Fibroblast of peridontal ligament (primary cell): ENCODE results near the gene TCF12.

ENCODE experiments used
- DNase-seq: peaks from one replicate; pipeline ENCODE4 v3.0.0-alpha.2; 2010; ENCODE audit errors: extremely low read depth

TCF12 gene

DNA sequence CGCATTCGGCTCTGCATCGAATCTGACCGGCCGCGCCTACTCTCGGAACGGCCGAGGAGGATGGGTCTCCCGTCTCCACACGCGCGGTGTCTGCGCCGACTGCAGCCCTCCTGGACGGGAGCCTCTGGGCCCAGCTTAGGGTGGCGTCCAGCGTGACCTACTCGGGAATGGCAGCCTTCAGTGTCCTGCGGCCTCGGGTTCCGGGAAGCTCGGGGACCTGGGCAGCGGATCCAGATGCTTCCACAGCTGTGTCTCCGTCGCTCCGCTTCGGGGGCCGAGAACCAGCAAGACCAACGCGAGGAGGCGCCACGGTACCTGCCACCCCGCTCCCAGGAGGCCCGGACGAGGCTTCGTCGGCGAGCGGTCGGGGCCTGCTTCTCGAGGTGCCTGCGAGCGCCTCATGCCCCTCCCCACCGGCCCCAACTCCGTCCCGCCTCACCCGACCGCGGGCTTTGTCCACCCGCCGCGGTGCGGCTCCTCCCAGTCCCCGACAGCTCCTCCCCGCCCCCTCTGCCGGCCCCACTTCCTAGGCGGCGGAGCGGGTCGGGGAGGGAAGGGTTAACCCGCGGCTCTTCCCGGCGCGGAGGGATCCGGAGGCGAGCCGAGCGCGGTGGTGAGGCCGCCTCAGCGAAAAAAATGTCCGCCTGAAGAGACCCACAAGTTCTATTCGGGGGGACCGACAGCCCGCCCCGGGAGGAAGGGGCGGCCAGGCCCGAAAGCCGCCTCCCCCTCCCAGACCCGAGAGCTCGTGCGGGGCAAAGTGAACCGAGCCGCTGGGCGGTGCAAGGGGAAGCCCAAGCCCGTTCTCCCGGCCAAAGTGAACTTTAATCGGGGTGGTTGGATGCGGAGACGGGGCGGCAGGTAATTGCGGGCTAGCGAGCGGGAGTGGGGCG is at the start of gene TCF12:
Gene TCF12 (plus strand): TSS at position 599 of the 893 bp plus-strand sequence. CDS start 1,270 bp downstream, outside the sequence.
- DNase-seq: peak; percentile 93

DNA sequence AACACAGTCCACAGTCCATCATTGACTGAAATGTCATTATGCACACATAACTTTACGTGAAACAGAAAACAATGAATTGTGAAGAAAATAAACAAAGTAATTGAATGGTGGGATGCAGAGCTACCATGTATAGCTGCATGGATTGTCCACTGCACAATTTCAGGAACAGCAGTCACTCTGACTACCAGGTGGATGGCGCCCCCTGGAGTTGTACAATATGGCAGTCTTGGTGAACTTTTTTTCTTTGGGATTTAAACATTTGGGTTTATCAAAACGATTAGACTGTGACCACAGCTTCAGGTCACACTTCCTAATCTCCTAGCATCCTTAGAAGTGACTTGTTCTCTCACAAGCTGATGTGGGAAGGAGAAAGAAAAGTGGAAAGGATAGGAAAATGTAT is 48.9 kb upstream of the TCF12 start:
- peak; percentile 27 for DNase-seq

DNA sequence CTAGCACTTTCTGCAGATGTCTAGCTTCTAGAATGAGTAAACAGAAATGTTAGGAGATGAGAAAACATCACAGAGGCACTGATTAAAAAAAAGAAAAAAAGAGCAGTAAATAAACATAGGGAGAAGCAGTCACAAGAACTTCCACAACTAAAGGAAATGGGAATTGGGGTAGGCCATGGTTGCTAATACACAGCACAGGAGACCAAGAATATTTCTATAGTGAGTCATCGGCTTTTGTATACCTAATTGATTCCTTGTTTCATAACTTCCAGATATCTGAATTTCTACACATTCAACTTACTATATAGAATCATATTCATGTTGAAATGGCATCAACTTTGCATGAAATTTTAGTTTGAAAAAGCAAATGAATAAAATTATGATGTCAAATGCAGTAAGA is 47.3 kb upstream of the TCF12 start:
- peak; percentile 83 for DNase-seq

GRCh38 chr15:56871867-56872266 is 46.6 kb upstream of the TCF12 start:
- DNase-seq: no peak

- no peak for DNase-seq
These were observed 41.0 kb upstream of the TCF12 start for GRCh38 chr15:56877255-56877970.

DNA sequence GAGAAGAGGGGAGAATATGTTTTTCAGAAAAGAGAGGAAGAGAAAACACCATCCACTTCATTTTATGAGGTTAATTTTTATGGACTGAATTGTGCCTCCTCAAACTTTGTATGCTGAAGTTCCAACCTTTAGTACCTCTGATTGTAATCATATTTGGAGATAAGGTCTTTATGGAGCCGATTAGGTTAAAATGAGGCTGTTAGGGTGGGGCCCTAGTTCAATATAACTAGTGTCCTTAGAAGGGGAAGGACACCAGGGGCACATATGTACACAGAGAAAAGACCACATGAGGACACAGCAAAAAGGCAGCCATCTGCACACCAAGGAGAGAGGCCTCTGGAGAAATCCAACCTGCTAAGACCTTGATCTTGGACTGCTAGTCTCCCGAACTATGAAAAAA is 38.9 kb upstream of the TCF12 start:
- DNase-seq: no peak

GRCh38 chr15:56883088-56883487 is 35.4 kb upstream of the TCF12 start:
- DNase-seq: no peak

DNA sequence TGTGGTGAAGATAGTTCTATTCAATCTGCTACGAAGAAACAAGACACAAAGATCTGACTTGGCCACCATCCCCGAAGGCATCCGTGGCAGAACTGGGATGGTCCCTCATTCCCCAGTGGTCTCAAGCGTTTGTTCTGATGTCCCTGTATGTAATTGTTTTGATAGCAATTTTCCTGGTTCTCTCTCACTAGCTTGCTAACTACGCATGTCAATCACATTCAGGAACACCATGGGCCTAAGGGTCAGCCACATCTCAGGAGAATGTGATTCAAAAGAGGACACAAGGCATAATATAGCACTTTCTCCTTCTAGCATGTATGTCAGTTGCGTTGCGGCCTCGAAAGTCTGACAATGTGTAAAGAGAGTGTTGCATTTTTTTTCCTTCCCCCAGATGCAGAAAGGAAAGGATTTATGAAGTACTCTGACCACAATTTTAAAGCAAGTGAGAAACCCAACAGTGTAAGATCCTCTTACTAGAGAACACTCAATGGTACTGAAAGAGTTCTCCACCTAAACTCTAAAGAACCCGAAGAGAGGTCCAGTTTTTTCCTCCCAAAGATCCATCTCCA is 32.0 kb upstream of the TCF12 start:
- DNase-seq: no peak

DNA sequence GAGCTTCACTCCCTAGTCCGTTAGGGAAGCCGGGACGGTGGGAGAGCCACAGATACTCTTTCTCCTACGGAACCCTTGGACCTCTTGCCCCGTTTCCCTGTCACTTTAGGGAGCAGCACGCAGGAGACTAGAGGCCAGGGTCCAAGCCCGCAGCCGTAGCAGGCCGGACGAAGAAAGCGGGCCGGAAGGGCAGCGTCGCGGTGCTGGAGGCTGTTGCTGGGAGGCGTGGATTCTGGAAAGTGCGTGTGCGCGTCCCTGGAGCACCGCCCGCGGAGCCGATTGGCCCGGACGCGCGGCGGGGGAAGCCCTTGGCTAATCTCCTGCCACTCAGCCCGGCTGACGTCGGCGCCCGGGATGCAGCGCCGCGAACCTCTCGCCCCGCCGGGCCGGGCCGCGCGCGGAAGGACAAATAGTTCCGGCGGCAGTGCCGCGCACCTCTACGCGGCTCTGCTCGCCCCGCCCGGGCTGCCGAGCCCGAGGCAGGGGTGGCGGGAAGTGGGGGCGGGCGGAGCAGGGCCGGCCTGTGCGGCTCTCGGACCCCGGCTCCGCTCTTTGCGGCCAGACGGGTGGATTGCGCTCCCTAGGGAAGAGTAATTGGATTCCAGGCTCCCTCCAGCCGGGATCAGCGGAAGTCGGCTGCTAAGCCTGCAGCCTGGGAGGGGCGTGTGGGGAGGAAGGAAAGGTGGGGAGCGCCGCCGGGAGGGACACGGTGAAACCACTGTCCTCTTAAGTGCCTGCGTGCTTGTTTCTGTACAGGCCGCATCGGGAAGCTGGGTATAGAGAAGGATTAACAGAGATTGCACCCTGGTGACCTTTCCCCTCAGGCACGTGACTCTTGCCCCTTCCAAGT is 31.3 kb upstream of the TCF12 start:
- DNase-seq: peak; percentile 94

GRCh38 chr15:56887782-56888438 is 30.5 kb upstream of the TCF12 start:
- no peak for DNase-seq

- DNase-seq: no peak
These were observed 28.4 kb upstream of the TCF12 start for GRCh38 chr15:56890038-56890437.

GRCh38 chr15:56891852-56892440 is 26.5 kb upstream of the TCF12 start:
- DNase-seq: no peak

- DNase-seq: no peak
These were observed 25.6 kb upstream of the TCF12 start for GRCh38 chr15:56892659-56893363.

DNA sequence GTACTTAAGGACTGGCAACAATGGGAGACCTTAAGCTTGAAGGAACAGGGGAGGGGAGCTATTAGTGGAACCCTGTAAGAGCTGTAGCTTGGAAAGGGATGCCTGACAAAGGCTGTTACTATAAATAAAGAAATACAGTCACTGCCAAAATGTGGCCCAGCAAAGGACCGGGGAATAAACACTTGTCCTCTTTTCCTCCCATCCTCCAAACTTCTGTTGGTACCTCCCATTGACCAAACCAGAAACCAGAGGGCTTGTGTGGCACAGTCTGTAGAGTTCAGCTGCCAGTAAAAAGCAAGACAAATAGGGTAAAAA is 25.1 kb upstream of the TCF12 start:
- DNase-seq: no peak

GRCh38 chr15:56894601-56895000 is 23.8 kb upstream of the TCF12 start:
- DNase-seq: no peak

DNA sequence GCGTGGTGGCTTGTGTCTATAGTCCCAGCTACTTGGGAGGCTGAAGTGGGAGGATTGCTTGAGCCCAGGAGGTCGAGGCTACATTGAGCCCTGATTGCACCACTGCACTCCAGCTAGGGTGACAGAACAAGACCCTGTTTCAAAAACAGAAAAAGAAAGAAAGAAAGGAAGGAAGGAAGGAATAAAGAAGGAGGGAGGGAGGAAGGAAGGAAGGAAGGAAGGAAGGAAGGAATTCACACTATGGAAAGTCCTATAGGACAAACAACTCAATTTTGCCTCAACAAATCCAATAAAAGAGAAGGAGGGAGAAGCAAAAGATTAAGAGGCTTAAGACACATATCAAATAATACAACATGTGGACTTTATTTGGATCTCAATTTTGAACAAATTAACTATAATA is 16.5 kb upstream of the TCF12 start:
- no peak for DNase-seq

- no peak for DNase-seq
These were observed 11.7 kb upstream of the TCF12 start for GRCh38 chr15:56906766-56907165.

GRCh38 chr15:56910801-56911200 is 7.6 kb upstream of the TCF12 start:
- DNase-seq: no peak

DNA sequence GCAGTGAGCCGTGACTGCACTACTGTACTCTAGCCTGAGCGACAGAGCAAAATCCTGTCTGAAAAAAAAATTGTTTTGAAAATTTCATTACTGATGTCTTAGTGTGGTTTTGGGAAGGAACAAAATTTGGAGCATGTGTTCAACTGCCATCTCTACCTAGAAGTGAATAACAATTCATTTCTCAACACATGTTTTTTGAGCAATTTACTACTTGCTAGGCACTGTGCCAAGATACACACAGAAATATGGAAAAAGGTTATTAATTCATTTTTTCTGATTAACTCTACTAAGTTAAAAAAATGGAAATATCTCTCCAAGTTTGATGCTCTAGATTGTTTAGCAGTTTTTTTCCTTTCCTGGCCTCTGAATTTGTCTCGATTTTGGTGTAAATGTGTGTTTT is 5.2 kb upstream of the TCF12 start:
- no peak for DNase-seq

- DNase-seq: peak; percentile 69
These were observed 4.8 kb upstream of the TCF12 start for GRCh38 chr15:56913670-56914069.
